ENCODE measurements around the gene CEP250. TPM values are rescaled to one million over a fixed set of nuclear protein-coding genes. Genes with fewer than 3 reads are reported as not detected.

The CEP250 gene
- polyA plus RNA-seq, 1 donor (not counting 4 experiments of a cell fraction or from before 2014, with no cell fraction given) = 8.1 TPM

DNA sequence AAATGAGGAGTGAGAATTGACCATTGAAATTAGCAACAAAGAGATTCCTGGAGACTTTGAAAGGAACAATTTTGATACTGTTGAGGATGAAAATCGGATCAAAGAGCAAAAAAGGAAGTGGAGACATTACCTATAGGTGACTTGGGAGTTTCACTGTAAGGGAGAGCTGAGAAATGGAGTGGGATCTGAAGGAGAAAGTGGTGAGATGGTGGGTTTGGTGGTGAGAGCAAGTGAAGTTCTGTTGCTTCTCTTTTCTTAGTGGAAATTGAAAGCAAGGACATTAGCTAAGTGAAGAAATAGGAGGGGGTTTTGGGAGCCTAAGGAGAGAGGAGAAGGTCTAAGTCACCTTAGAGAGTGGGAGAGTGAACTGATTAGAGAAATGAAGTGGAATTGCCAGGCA, 90.7 kb downstream of the CEP250 start:
- dilution Hi-C loops (cut with MboI; ENCODE audit: extremely low pct_ligation_motif_present, low sequenced_read_pairs) = no loop called here
- no peaks in the 10 kb centered on the region for H3K27me3 ChIP-seq (ENCODE audit: control insufficient read depth, extremely low read depth, insufficient read depth, low read length)
- no peak for FAIRE-seq
- H3K4me2 ChIP-seq (ENCODE audit: control insufficient read depth, extremely low read depth, insufficient read depth, low read depth, low read length) = no peak overlapping the region
- H3K4me3 ChIP-seq (ENCODE audit: control insufficient read depth in 2 of 3, extremely low read depth in 1 of 3, insufficient read depth in 2 of 3, low read depth in 1 of 3, low read length in 3 of 3) = no peak overlapping the region
- peaks cover 20 to 24% of the 10 kb centered on the region in 2 experiments for H3K36me3 ChIP-seq (ENCODE audit: control insufficient read depth in 2 of 2, extremely low read depth in 1 of 2, insufficient read depth in 2 of 2, low read length in 2 of 2)
- peaks cover 12% of the 10 kb centered on the region for H3K4me1 ChIP-seq (ENCODE audit: control insufficient read depth, extremely low read depth, insufficient read depth, low read length)
- DNase-seq (ENCODE audit: low read depth, low spot score) = no peak
- no peaks in the 10 kb centered on the region for H3K9me3 ChIP-seq (ENCODE audit: control insufficient read depth, low read depth, low read length)
- H3K9ac ChIP-seq (ENCODE audit: control insufficient read depth, extremely low read depth, insufficient read depth, low read length) = no peak overlapping the region
- H4K20me1 ChIP-seq (ENCODE audit: control insufficient read depth, extremely low read depth, insufficient read depth, low read length) = no peaks in the 10 kb centered on the region
- H3K79me2 ChIP-seq (ENCODE audit: control insufficient read depth, insufficient read depth, low read length) = peaks cover 5% of the 10 kb centered on the region
- no peak overlapping the region for H2AFZ ChIP-seq (ENCODE audit: control insufficient read depth, low read length)
- H3K27ac ChIP-seq (ENCODE audit: control insufficient read depth, insufficient read depth, low read length) = no peak overlapping the region
- TF ChIP-seq, protein P1, sequence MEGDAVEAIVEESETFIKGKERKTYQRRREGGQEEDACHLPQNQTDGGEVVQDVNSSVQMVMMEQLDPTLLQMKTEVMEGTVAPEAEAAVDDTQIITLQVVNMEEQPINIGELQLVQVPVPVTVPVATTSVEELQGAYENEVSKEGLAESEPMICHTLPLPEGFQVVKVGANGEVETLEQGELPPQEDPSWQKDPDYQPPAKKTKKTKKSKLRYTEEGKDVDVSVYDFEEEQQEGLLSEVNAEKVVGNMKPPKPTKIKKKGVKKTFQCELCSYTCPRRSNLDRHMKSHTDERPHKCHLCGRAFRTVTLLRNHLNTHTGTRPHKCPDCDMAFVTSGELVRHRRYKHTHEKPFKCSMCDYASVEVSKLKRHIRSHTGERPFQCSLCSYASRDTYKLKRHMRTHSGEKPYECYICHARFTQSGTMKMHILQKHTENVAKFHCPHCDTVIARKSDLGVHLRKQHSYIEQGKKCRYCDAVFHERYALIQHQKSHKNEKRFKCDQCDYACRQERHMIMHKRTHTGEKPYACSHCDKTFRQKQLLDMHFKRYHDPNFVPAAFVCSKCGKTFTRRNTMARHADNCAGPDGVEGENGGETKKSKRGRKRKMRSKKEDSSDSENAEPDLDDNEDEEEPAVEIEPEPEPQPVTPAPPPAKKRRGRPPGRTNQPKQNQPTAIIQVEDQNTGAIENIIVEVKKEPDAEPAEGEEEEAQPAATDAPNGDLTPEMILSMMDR (optimal IDR thresholded peaks at IDR 0.05 in 1 of 3, IDR thresholded peaks at IDR 0.05 in 1 of 3, conservative IDR thresholded peaks at IDR 0.05 in 1 of 3; ENCODE audit: extremely low read depth in 1 of 3, insufficient read depth in 2 of 3, low read length in 3 of 3) = no peak
- no peak for TF ChIP-seq EZH2 (IDR thresholded peaks at IDR 0.05; ENCODE audit: low read length)
- H3K9me1 ChIP-seq (ENCODE audit: control insufficient read depth, extremely low read depth, insufficient read depth, low read length) = peaks cover 2% of the 10 kb centered on the region

DNA sequence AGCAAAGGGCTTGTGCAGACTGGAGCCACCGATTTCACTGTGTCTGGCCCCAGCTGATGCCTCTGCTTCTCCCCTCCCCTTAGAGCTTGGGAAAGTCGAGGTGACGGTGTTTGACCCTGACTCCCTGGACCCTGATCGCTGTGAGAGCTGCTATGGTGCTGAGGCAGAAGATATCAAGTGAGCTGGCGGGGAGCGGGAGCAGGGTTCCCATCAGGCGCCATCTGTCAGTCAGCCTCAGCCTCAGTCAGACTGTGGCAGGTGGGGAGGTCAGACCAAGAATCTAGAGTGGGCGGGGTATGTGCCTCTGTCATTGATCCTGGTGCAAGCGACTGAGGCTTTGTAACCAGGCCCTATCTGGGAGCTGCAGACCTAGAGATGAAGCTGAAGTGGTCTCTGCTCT, 91.9 kb downstream of the CEP250 start:
- Histone ChIP-seq H3K27me3 (ENCODE audit: control insufficient read depth, extremely low read depth, insufficient read depth, low read length) (no peaks in the 10 kb centered on the region), H3K79me2 (ENCODE audit: control insufficient read depth, insufficient read depth, low read length) (peaks cover 4% of the 10 kb centered on the region), H3K27ac (ENCODE audit: control insufficient read depth, insufficient read depth, low read length) (no peak overlapping the region), H3K9me1 (ENCODE audit: control insufficient read depth, extremely low read depth, insufficient read depth, low read length) (peaks cover 2% of the 10 kb centered on the region), H3K9ac (ENCODE audit: control insufficient read depth, extremely low read depth, insufficient read depth, low read length) (no peak overlapping the region), H3K36me3 (ENCODE audit: control insufficient read depth in 2 of 2, extremely low read depth in 1 of 2, insufficient read depth in 2 of 2, low read length in 2 of 2) (peaks cover 29% of the 10 kb centered on the region in 2 experiments), H3K4me1 (ENCODE audit: control insufficient read depth, extremely low read depth, insufficient read depth, low read length) (peaks cover 6% of the 10 kb centered on the region), H4K20me1 (ENCODE audit: control insufficient read depth, extremely low read depth, insufficient read depth, low read length) (no peaks in the 10 kb centered on the region), H3K4me3 (ENCODE audit: control insufficient read depth in 2 of 3, extremely low read depth in 1 of 3, insufficient read depth in 2 of 3, low read depth in 1 of 3, low read length in 3 of 3) (no peak overlapping the region), H3K9me3 (ENCODE audit: control insufficient read depth, low read depth, low read length) (no peaks in the 10 kb centered on the region), H2AFZ (ENCODE audit: control insufficient read depth, low read length) (no peak overlapping the region), H3K4me2 (ENCODE audit: control insufficient read depth, extremely low read depth, insufficient read depth, low read depth, low read length) (no peak overlapping the region)
- DNase-seq (ENCODE audit: low read depth, low spot score) (no peak), FAIRE-seq (no peak)
- dilution Hi-C loops (cut with MboI; ENCODE audit: extremely low pct_ligation_motif_present, low sequenced_read_pairs) = no loop called here
- TF ChIP-seq, protein P1 (optimal IDR thresholded peaks at IDR 0.05 in 1 of 3, IDR thresholded peaks at IDR 0.05 in 1 of 3, conservative IDR thresholded peaks at IDR 0.05 in 1 of 3; ENCODE audit: extremely low read depth in 1 of 3, insufficient read depth in 2 of 3, low read length in 3 of 3) = no peak
- TF ChIP-seq EZH2 (IDR thresholded peaks at IDR 0.05; ENCODE audit: low read length) = no peak
